ENCODE data around the gene PRXL2A. TPM values are rescaled to one million over a fixed set of nuclear protein-coding genes. Genes with fewer than 3 reads are reported as not detected.

Gene PRXL2A
- total and polyA plus RNA-seq, 10 of the 15 experiments (the other 5 are each of a cell fraction or from before 2014, with no cell fraction given), result 2.8 to 15.6 (median 11.1) TPM

- in situ Hi-C loops (cut with MboI), result no loop called here
- FAIRE-seq, result no peak
- DNase-seq (ENCODE audit: low read depth, low spot score), result no peak
- CTCF ChIA-PET, result interaction anchor here (3.4 to 21.5 kb wide), 3 partner anchors 9 to 31 kb away, joined by 22 to 402 read pairs (median 76); no protein-coding TSS in a partner anchor
- BruUV-seq (replicated peaks), result no TSS peak
- intact Hi-C loops (cut with micrococcal nuclease; ENCODE audit: unreplicated experiment), result no loop called here
- RAD21 ChIA-PET (ENCODE audit: unreplicated experiment), result interaction anchor here (0.8 to 21.4 kb wide), 7 partner anchors 8 to 71 kb away, joined by 3 to 412 read pairs (median 5); no protein-coding TSS in a partner anchor
- peaks cover 81% of the 10 kb centered on the region for H3K79me2 ChIP-seq (ENCODE audit: control insufficient read depth, insufficient read depth, low read length)
- no peak for TF ChIP-seq RUNX3 (IDR thresholded peaks at IDR 0.05; ENCODE audit: low read length)
- TF ChIP-seq CBFB (IDR thresholded peaks at IDR 0.05; ENCODE audit: low read depth), result no peak
- no peak for TF ChIP-seq RFX5 (IDR thresholded peaks at IDR 0.05; ENCODE audit: low read depth, low read length)
- no peak for TF ChIP-seq ESRRA (IDR thresholded peaks at IDR 0.05; ENCODE audit: low read length)
- no peak for TF ChIP-seq KLF5 (IDR thresholded peaks at IDR 0.05; ENCODE audit: partially characterized antibody)
- TF ChIP-seq ZBTB11 (CRISPR knock-in tag; IDR thresholded peaks at IDR 0.05), result no peak
- no peak for TF ChIP-seq HCFC1 (IDR thresholded peaks at IDR 0.05; ENCODE audit: low read length)
- no peak for TF ChIP-seq RELB (IDR thresholded peaks at IDR 0.05; ENCODE audit: low read depth)
- no peak for TF ChIP-seq ZSCAN29 (IDR thresholded peaks at IDR 0.05)
- TF ChIP-seq BCL3 (IDR thresholded peaks at IDR 0.05; ENCODE audit: borderline replicate concordance, insufficient read depth, low read depth, low read length, poor library complexity, severe bottlenecking), result no peak
- no peak for TF ChIP-seq MYB (IDR thresholded peaks at IDR 0.05; ENCODE audit: borderline replicate concordance, low read depth, low read length)
- no peak for TF ChIP-seq NBN (IDR thresholded peaks at IDR 0.05)
- TF ChIP-seq MEF2A (IDR thresholded peaks at IDR 0.05; ENCODE audit: insufficient read depth, low read depth, low read length), result no peak
- no peak for TF ChIP-seq IRF5 (IDR thresholded peaks at IDR 0.05; ENCODE audit: borderline replicate concordance)
- H3K27me3 ChIP-seq (replicated peaks in 1 of 2; ENCODE audit: control insufficient read depth in 2 of 2, insufficient read depth in 2 of 2, low read length in 1 of 2), result no peaks in the 10 kb centered on the region
- H3K9ac ChIP-seq (ENCODE audit: control insufficient read depth, insufficient read depth, low read length), result 0 out of 2 replicates have a peak overlapping the region, but pooled peaks have one; percentile 7
- POLR2A ChIA-PET, result interaction anchor here (0.8 to 12.9 kb wide), 5 partner anchors 7 to 193 kb away, joined by 3 to 190 read pairs (median 4); partner anchors contain the start of gene TSPAN14
- H3K36me3 ChIP-seq (ENCODE audit: control insufficient read depth in 2 of 2, insufficient read depth in 2 of 2, low read length in 1 of 2), result peaks cover 3% of the 10 kb centered on the region in 2 experiments; a peak in 3 of 4 replicates
- SMC1A ChIA-PET (ENCODE audit: uncharacterized antibody, unreplicated experiment), result interaction anchor here (0.6 to 36.0 kb wide), 7 partner anchors 10 to 128 kb away, joined by 3 to 1038 read pairs (median 5); no protein-coding TSS in a partner anchor
- WGBS (ENCODE audit: insufficient coverage, insufficient replicate concordance, low lambda C conversion rate, missing lambda C conversion rate), result 79% methylated on average over 3 of the region's 3 CpGs
- peaks cover 80% of the 10 kb centered on the region for H3K4me1 ChIP-seq (ENCODE audit: control insufficient read depth, insufficient read depth, low read length)
- H3K9me3 ChIP-seq (replicated peaks; ENCODE audit: control insufficient read depth, insufficient read depth, low read length), result no peaks in the 10 kb centered on the region
- no peak overlapping the region for H3K4me3 ChIP-seq
- H3K27ac ChIP-seq (ENCODE audit: control insufficient read depth, insufficient read depth), result peak overlapping the region; percentile 87
- no peak overlapping the region for H2AFZ ChIP-seq (ENCODE audit: control insufficient read depth, low read depth, low read length)
- H3K4me2 ChIP-seq (ENCODE audit: control insufficient read depth, insufficient read depth), result no peak overlapping the region; the same call in 1 of the 2 replicates
- no peaks in the 10 kb centered on the region; the same call in 1 of the 2 replicates for H4K20me1 ChIP-seq (ENCODE audit: control insufficient read depth, insufficient read depth)
- ATAC-seq, result no peak
Observed at GRCh38 chr10:80470266-80470665, 61.9 kb downstream of the PRXL2A start.

Data from GM12878 (cell line).